Erythroblast (primary cell): ENCODE data around the gene SH2D1A.

Experiments
- GATA1 ChIP-seq: IDR thresholded peaks from 2 replicates; pipeline ENCODE4 v1.6.1; 2011; ENCODE audit warnings: low read depth, mild to moderate bottlenecking, control low read depth, low read length, moderate library complexity
- POLR2A ChIP-seq: IDR thresholded peaks from 2 replicates; pipeline ENCODE4 v1.6.1; 2011; ENCODE audit warnings: mild to moderate bottlenecking, low read length

DNA sequence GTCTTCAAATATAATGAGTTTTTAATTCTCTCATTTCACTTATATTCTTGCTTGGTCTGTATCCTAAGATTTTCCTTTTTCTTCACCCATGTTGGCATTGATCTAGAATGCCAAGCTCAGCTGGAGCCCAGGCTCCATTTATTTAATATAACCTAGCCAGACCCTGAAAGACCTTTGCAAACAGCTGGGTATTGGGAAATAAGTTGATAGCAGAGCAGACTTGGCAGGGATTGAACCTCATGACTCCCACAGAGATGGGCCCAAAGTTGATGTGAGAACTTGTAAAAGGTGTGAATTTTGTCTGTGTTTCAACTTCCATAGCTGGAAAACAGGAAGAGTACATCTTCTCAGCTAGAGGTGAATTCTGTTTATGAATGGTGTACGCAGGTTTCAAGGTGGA is 59.5 kb downstream of the SH2D1A start:
- TF ChIP-seq POLR2A (no peak), GATA1 (no peak)
